ENCODE results near the gene LEP.

- TF ChIP-seq, protein P1, sequence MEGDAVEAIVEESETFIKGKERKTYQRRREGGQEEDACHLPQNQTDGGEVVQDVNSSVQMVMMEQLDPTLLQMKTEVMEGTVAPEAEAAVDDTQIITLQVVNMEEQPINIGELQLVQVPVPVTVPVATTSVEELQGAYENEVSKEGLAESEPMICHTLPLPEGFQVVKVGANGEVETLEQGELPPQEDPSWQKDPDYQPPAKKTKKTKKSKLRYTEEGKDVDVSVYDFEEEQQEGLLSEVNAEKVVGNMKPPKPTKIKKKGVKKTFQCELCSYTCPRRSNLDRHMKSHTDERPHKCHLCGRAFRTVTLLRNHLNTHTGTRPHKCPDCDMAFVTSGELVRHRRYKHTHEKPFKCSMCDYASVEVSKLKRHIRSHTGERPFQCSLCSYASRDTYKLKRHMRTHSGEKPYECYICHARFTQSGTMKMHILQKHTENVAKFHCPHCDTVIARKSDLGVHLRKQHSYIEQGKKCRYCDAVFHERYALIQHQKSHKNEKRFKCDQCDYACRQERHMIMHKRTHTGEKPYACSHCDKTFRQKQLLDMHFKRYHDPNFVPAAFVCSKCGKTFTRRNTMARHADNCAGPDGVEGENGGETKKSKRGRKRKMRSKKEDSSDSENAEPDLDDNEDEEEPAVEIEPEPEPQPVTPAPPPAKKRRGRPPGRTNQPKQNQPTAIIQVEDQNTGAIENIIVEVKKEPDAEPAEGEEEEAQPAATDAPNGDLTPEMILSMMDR (IDR thresholded peaks at IDR 0.05): no peak
- TF ChIP-seq POLR2A (IDR thresholded peaks at IDR 0.05): no peak
Measured at GRCh38 chr7:128262273-128263028, 21.4 kb downstream of the LEP start.
